ENCODE results near the gene ATXN2L.

- TF ChIP-seq, protein P1, sequence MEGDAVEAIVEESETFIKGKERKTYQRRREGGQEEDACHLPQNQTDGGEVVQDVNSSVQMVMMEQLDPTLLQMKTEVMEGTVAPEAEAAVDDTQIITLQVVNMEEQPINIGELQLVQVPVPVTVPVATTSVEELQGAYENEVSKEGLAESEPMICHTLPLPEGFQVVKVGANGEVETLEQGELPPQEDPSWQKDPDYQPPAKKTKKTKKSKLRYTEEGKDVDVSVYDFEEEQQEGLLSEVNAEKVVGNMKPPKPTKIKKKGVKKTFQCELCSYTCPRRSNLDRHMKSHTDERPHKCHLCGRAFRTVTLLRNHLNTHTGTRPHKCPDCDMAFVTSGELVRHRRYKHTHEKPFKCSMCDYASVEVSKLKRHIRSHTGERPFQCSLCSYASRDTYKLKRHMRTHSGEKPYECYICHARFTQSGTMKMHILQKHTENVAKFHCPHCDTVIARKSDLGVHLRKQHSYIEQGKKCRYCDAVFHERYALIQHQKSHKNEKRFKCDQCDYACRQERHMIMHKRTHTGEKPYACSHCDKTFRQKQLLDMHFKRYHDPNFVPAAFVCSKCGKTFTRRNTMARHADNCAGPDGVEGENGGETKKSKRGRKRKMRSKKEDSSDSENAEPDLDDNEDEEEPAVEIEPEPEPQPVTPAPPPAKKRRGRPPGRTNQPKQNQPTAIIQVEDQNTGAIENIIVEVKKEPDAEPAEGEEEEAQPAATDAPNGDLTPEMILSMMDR (IDR thresholded peaks at IDR 0.05; ENCODE audit: low read depth, low read length, poor library complexity, severe bottlenecking): no peak
- TF ChIP-seq EZH2phosphoT487 (IDR thresholded peaks at IDR 0.05; ENCODE audit: borderline replicate concordance, low read length): no peak
Measured at GRCh38 chr16:28823291-28823872, 583 bp downstream of the ATXN2L start.

Data from DOHH2 (cell line).